ENCODE measurements around the gene SERPINB6. TPM values are rescaled to one million over a fixed set of nuclear protein-coding genes. Genes with fewer than 3 reads are reported as not detected.
A peak's percentile ranks its signal among the peaks of the same experiment; 100 is the strongest.

SERPINB6 gene
- total and polyA plus RNA-seq, 9 of the 15 experiments (the other 6 are each of a cell fraction or from before 2014, with no cell fraction given) = 86.6 to 211 (median 143) TPM

- TF ChIP-seq, protein P1, sequence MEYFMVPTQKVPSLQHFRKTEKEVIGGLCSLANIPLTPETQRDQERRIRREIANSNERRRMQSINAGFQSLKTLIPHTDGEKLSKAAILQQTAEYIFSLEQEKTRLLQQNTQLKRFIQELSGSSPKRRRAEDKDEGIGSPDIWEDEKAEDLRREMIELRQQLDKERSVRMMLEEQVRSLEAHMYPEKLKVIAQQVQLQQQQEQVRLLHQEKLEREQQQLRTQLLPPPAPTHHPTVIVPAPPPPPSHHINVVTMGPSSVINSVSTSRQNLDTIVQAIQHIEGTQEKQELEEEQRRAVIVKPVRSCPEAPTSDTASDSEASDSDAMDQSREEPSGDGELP (CRISPR knock-in tag; IDR thresholded peaks at IDR 0.05; ENCODE audit: borderline replicate concordance) = peak; percentile 89
- TF ChIP-seq ZNF589 (CRISPR knock-in tag; IDR thresholded peaks at IDR 0.05; ENCODE audit: low read depth) (no peak), HDGF (IDR thresholded peaks at IDR 0.05) (no peak), ZNF124 (CRISPR knock-in tag; IDR thresholded peaks at IDR 0.05) (no peak), PREB (CRISPR knock-in tag; IDR thresholded peaks at IDR 0.05) (no peak), HDAC1 (IDR thresholded peaks at IDR 0.05) (no peak; a peak in 1 of 4 replicates), CBX2 (IDR thresholded peaks at IDR 0.05; ENCODE audit: insufficient read depth, low read length, poor library complexity, severe bottlenecking) (no peak), RBM22 (IDR thresholded peaks at IDR 0.05; ENCODE audit: low read depth, low read length, poor library complexity, severe bottlenecking) (no peak), ZNF644 (tag; IDR thresholded peaks at IDR 0.05; ENCODE audit: low read depth) (no peak), SMAD3 (CRISPR knock-in tag; conservative IDR thresholded peaks at IDR 0.05) (no peak), ESRRA (IDR thresholded peaks at IDR 0.05; ENCODE audit: borderline replicate concordance, low read depth) (no peak), CEBPG (CRISPR knock-in tag; IDR thresholded peaks at IDR 0.05) (no peak; the same call in 1 of the 2 replicates), CEBPG (tag; conservative IDR thresholded peaks at IDR 0.05 in 1 of 2, IDR thresholded peaks at IDR 0.05 in 1 of 2) (no peak; a peak in 1 of 4 replicates), GATAD2A (IDR thresholded peaks at IDR 0.05) (peak; percentile 18; the same call in 1 of the 2 replicates), ELF1 (tag; IDR thresholded peaks at IDR 0.05) (peak; percentile 83), MYBL2 (IDR thresholded peaks at IDR 0.05; ENCODE audit: low read depth) (no peak; the same call in 1 of the 2 replicates), MYBL2 (CRISPR knock-in tag; IDR thresholded peaks at IDR 0.05; ENCODE audit: borderline replicate concordance) (no peak), TSC22D4 (tag; IDR thresholded peaks at IDR 0.05) (no peak), PHF20 (IDR thresholded peaks at IDR 0.05; ENCODE audit: partially characterized antibody) (no peak)
- TF ChIP-seq, protein P2, sequence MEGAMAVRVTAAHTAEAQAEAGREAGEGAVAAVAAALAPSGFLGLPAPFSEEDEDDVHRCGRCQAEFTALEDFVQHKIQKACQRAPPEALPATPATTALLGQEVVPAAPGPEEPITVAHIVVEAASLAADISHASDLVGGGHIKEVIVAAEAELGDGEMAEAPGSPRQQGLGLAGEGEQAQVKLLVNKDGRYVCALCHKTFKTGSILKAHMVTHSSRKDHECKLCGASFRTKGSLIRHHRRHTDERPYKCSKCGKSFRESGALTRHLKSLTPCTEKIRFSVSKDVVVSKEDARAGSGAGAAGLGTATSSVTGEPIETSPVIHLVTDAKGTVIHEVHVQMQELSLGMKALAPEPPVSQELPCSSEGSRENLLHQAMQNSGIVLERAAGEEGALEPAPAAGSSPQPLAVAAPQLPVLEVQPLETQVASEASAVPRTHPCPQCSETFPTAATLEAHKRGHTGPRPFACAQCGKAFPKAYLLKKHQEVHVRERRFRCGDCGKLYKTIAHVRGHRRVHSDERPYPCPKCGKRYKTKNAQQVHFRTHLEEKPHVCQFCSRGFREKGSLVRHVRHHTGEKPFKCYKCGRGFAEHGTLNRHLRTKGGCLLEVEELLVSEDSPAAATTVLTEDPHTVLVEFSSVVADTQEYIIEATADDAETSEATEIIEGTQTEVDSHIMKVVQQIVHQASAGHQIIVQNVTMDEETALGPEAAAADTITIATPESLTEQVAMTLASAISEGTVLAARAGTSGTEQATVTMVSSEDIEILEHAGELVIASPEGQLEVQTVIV (CRISPR knock-in tag; IDR thresholded peaks at IDR 0.05; ENCODE audit: borderline replicate concordance) = no peak
- TF ChIP-seq, protein P3, sequence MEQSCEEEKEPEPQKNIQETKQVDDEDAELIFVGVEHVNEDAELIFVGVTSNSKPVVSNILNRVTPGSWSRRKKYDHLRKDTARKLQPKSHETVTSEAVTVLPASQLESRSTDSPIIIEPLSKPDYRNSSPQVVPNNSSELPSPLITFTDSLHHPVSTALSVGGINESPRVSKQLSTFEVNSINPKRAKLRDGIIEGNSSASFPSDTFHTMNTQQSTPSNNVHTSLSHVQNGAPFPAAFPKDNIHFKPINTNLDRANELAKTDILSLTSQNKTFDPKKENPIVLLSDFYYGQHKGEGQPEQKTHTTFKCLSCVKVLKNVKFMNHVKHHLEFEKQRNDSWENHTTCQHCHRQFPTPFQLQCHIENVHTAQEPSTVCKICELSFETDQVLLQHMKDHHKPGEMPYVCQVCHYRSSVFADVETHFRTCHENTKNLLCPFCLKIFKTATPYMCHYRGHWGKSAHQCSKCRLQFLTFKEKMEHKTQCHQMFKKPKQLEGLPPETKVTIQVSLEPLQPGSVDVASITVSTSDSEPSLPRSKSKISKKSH (CRISPR knock-in tag; IDR thresholded peaks at IDR 0.05) = no peak
These were observed 18.2 kb upstream of the SERPINB6 start (continued) for GRCh38 chr6:2989332-2990247.

Measured in K562 (cell line).